Left renal pelvis (tissue), 4 donors: ENCODE measurements around the gene PLXNC1. TPM values are rescaled to one million over a fixed set of nuclear protein-coding genes. Genes with fewer than 3 reads are reported as not detected.

Source experiments
- DNase-seq, 4 donors: peaks; one replicate each; pipeline ENCODE4 v3.0.0-alpha.2; 2013; ENCODE audit warnings: low read depth in 4 of 4, low spot score in 3 of 4
- polyA plus RNA-seq, 4 donors: library from polyadenylated mRNA; unstranded; fragments of 120-200 nt; gene quantifications; one replicate each; pipeline ENCODE4 v1.2.1, GENCODE V29; 2013; ENCODE audit not compliant: insufficient read length in 4 of 4

Gene PLXNC1
- polyA plus RNA-seq, 4 donors: 7.1 to 15.6 (median 8.1) TPM

- DNase-seq: peak; percentile 48 to 69 (median 58)
Observed at GRCh38 chr12:94262228-94263010, 114.0 kb downstream of the PLXNC1 start.

- DNase-seq: no peak
Observed at GRCh38 chr12:94263011-94263811, 114.8 kb downstream of the PLXNC1 start.

- no peak for DNase-seq
Observed at GRCh38 chr12:94263905-94264561, 115.7 kb downstream of the PLXNC1 start.

- DNase-seq: no peak
Observed at GRCh38 chr12:94264736-94265485, 116.5 kb downstream of the PLXNC1 start.

- DNase-seq: no peak
Observed at GRCh38 chr12:94265539-94265938, 117.2 kb downstream of the PLXNC1 start.

- no peak for DNase-seq
Observed at GRCh38 chr12:94265966-94266745, 117.8 kb downstream of the PLXNC1 start.

- DNase-seq: no peak
Observed at GRCh38 chr12:94266796-94267536, 118.6 kb downstream of the PLXNC1 start.

- DNase-seq: no peak
Observed at GRCh38 chr12:94267537-94267872, 119.1 kb downstream of the PLXNC1 start.

GRCh38 chr12:94267921-94268471, 119.6 kb downstream of the PLXNC1 start:
- DNase-seq: no peak

- DNase-seq: no peak
Observed at GRCh38 chr12:94269316-94269999, 121.1 kb downstream of the PLXNC1 start.

GRCh38 chr12:94271351-94271750, 123.0 kb downstream of the PLXNC1 start:
- no peak for DNase-seq

- DNase-seq: no peak
Observed at GRCh38 chr12:94272280-94272679, 123.9 kb downstream of the PLXNC1 start.

- no peak for DNase-seq
Observed at GRCh38 chr12:94273272-94273671, 124.9 kb downstream of the PLXNC1 start.

GRCh38 chr12:94276725-94277124, 128.3 kb downstream of the PLXNC1 start:
- DNase-seq: no peak

GRCh38 chr12:94277426-94278000, 129.1 kb downstream of the PLXNC1 start:
- DNase-seq: no peak

- no peak for DNase-seq
Observed at GRCh38 chr12:94280063-94280462, 131.7 kb downstream of the PLXNC1 start.

GRCh38 chr12:94282675-94283074, 134.3 kb downstream of the PLXNC1 start:
- no peak for DNase-seq

GRCh38 chr12:94284046-94284445, 135.7 kb downstream of the PLXNC1 start:
- no peak for DNase-seq
